Aorta (tissue), 5 donors: ENCODE measurements around the gene ALAS2. TPM values are rescaled to one million over a fixed set of nuclear protein-coding genes. Genes with fewer than 3 reads are reported as not detected.
"Not testable (repeated sequence)": the region's sequence is repeated elsewhere in the genome, so short reads cannot be mapped to it uniquely, and the experiment has no call there.

Experiments
- ATAC-seq: fragments of 200-7000 bp; cut with Tn5 transposase; one replicate; pipeline ENCODE4 v1.9.1; 2022; ENCODE audit warnings: moderate library complexity; ENCODE audit not compliant: low FRiP score
- DNase-seq, 2 donors: peaks; one replicate each; pipeline ENCODE4 v3.0.0-alpha.2; 2020
- H3K27ac ChIP-seq, 2 donors: one replicate each; pipeline ENCODE4 v1.5.1; 2013; ENCODE audit warnings: low read length in 2 of 2, mild to moderate bottlenecking in 2 of 2, moderate library complexity in 2 of 2, control low read depth in 1 of 2, inconsistent platforms in 1 of 2, low read depth in 1 of 2
- H3K27me3 ChIP-seq, 2 donors: one replicate each; pipeline ENCODE4 v1.6.1; 2013; ENCODE audit warnings: control low read depth in 1 of 2, low read length in 1 of 2, mild to moderate bottlenecking in 1 of 2, moderate library complexity in 1 of 2; ENCODE audit not compliant: insufficient read depth in 2 of 2, control insufficient read depth in 1 of 2
- H3K36me3 ChIP-seq, 2 donors: one replicate each; pipeline ENCODE4 v1.6.1; 2013; ENCODE audit warnings: control low read depth in 1 of 2, low read length in 1 of 2, mild to moderate bottlenecking in 1 of 2; ENCODE audit not compliant: insufficient read depth in 2 of 2, control insufficient read depth in 1 of 2
- H3K4me1 ChIP-seq, 2 donors: one replicate each; pipeline ENCODE4 v1.6.1; 2013; ENCODE audit warnings: low read length in 2 of 2, control low read depth in 1 of 2, mild to moderate bottlenecking in 1 of 2, moderate library complexity in 1 of 2; ENCODE audit not compliant: insufficient read depth in 2 of 2, control insufficient read depth in 1 of 2
- H3K4me3 ChIP-seq, 2 donors: one replicate each; pipeline ENCODE4 v1.5.1; 2013; ENCODE audit warnings: low read length in 2 of 2, control low read depth in 1 of 2, mild to moderate bottlenecking in 1 of 2
- H3K9me3 ChIP-seq: one replicate; pipeline ENCODE4 v1.6.1; 2013; ENCODE audit warnings: mild to moderate bottlenecking, low read length; ENCODE audit not compliant: control insufficient read depth
- WGBS, 2 donors: extraction: QIAGEN DNeasy Blood & Tissue Kit; methylation state at CpG; one replicate each; pipeline ENCODE4 v1.1.7; 2013; 5-methylcytosine and 5-hydroxymethylcytosine counted together
- intact Hi-C, 2 donors: fragments of 100-400 bp; cut with DNase I; formaldehyde crosslinking; loops; one replicate each; pipeline versions ENCODE4 v1.14.2 to v1.15.0; 2022
- long read RNA-seq, 2 donors: library from polyadenylated mRNA; unstranded; transcript quantifications; one replicate each; pipeline ENCODE4 v2.0.0, GENCODE V29; 2020 to 2021
- polyA plus RNA-seq, 2 donors: library from polyadenylated mRNA; stranded (reverse); fragments of 200-250 nt; gene quantifications; one replicate each; pipeline ENCODE4 v1.2.3, GENCODE V29; 2013
- total RNA-seq, 2 donors: library from RNA; stranded (reverse); fragmentation: NEBNext Ultra II Directional; extraction: Animal tissue kit (Norgen Biotek cat#: 25700); gene quantifications; one replicate each; pipeline ENCODE4 v1.2.1, GENCODE V29; 2021
- donor health status: healthy with polysubstance abuse.
- donor health status: Bipolar disorder and iron deficiency.
- donor health status: DM: no; HTN: no; CAD: no.
- donor health status: DM: no; HTN: no; CAD: no.
- donor health status: DM: yes; HTN: yes; CAD: no.

The ALAS2 gene
- 10 to 100 TPM in 1 of 2 donors, 1 to 10 TPM in 1; 2.5 to 10.4 TPM for total RNA-seq
- not detected for polyA plus RNA-seq
- long read RNA-seq, donor 1, partial matches to known transcripts: 1 of 5 reads
- long read RNA-seq, donor 1, other reads (novel, unspliced or antisense): 0 of 5 reads
- long read RNA-seq, donor 2, partial matches to known transcripts: 1 of 2 reads
- long read RNA-seq, donor 2, other reads (novel, unspliced or antisense): 0 of 2 reads

DNA sequence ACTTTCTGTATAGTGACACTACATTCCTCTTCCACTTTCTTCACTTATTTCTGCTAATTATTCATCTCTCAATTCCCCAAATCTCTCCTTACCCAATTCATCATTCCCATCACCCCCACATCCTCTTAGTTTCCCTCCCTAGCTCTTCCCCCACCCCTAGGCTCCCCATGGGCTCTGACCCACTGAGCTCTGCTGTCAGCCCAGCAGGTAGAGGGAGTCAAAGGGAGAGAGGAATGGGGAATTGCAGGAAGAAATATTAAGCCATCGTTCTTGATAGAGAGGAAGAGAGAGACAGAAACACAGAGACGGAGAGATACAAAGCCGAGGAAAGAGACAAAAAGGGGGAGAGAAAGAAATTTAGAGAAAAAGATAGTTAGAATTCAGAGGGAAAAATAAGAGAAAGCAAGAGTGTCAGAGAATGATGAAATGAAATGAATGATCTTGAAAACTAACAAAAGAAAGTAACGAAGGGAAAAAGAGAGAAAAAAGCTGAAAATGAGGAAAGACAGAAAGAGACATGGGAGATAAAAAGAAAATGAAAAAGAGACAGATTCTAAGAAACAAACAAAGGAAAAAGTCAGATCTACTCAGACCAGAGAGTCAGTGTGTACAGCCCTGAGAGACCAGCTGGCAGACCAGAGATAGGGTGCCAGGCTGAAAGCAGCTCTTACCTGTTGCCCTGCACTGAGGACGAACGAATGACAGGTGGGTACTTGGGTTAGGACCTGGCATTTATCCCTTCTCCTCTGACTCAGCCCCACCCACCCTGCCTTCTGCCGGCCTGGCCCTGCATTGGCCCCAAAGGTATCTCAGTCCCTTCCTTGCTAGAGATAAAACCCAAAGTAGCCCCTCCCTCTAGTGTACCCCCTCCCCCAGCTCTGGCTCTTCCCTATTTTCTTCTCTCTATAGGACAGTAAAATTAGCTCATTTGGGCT lies at the start of gene ALAS2:
ALAS2 (minus strand) TSS at position 707 of the 935 bp plus-strand sequence. CDS start 4,977 bp downstream, outside the sequence.
- WGBS, 2 donors: 65 to 81% methylated on average over 7 of the region's 7 CpGs
- no peak within 1 kb of the TSS for H3K4me3 ChIP-seq
- H3K36me3 ChIP-seq: no peaks in the 10 kb centered on the region
- ATAC-seq: no peak
- DNase-seq: no peak
- intact Hi-C loops: no loop called here
- H3K4me1 ChIP-seq: no peaks in the 10 kb centered on the region
- no peak within 1 kb of the TSS for H3K27ac ChIP-seq
- H3K27me3 ChIP-seq: no peaks in the 10 kb centered on the region
- H3K9me3 ChIP-seq: no peaks in the 10 kb centered on the region

DNA sequence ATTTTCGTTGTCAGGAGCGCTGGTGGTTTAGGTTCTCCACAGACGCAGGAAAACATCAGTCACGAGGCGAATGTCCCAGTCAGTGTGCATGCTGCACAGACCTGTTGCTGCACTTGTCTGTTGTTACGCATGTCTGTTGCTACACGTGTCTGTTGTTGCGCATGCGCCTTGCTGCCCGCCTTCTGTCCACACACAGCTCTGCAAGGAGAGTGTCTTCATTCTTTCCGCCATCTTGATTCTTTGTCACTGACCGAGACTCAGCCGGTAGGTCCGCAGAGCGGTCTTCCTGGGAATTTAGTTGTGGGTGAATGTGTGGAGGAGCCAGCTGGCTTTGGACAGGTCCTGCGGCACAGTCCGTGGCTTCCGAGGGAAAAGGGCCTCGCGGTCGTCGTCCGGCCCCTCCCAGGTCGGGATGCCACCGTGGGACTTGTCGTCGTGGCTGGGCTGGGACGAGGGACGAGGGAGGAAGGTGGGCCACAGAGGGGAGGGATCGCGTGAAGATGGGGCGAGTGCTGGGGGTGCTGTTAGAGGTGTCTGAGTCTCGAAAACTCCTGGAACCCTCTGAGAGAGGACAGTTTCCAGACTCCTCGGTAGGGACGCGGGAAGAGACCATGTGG lies 44.2 kb upstream of the ALAS2 start, which contains the start of gene PAGE2B:
PAGE2B (plus strand) TSS at position 180 of the 617 bp plus-strand sequence. CDS start 1,012 bp downstream, outside the sequence.
- no peaks in the 10 kb centered on the region for H3K27me3 ChIP-seq
- H3K4me3 ChIP-seq: no peak within 1 kb of the TSS
- intact Hi-C loops: no loop called here
- no peak within 1 kb of the TSS for H3K27ac ChIP-seq
- no peak for DNase-seq
- H3K9me3 ChIP-seq: no peaks in the 10 kb centered on the region
- no peak for ATAC-seq
- no peaks in the 10 kb centered on the region for H3K36me3 ChIP-seq
- WGBS, 2 donors: 75 to 92% methylated on average over 36 of the region's 36 CpGs
- no peaks in the 10 kb centered on the region for H3K4me1 ChIP-seq

DNA sequence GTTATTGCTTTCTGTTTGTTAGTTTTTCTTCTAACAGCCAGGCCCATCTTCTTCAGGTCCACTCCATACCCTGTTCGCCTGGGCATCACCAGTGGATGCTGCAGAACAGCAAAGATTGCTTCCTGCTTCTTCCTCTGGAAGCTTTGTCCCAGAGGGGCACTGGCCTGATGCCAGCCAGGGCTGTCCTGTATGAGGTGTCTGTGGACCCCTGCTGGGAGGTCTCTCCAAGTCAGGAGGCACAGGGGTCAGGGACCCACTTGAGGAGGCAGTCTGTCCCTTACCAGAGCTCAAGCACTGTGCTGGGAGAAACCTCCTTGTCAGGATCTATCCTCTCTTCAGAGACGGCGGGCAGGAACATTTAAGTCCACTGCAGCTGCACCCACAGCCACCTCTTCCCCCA lies 41.5 kb upstream of the ALAS2 start:
- Histone ChIP-seq H3K36me3 (no peaks in the 10 kb centered on the region), H3K9me3 (no peaks in the 10 kb centered on the region), H3K4me3 (no peak overlapping the region), H3K27ac (no peak overlapping the region), H3K27me3 (no peaks in the 10 kb centered on the region), H3K4me1 (no peaks in the 10 kb centered on the region)
- DNase-seq (no peak), ATAC-seq (no peak)
- 83 to 93% methylated on average over 3 of the region's 3 CpGs for WGBS, 2 donors
- intact Hi-C loops: no loop called here

- WGBS, 2 donors: 85 to 88% methylated on average over 2 of the region's 2 CpGs
Observed at GRCh38 chrX:55067180-55067579, 36.4 kb upstream of the ALAS2 start.

DNA sequence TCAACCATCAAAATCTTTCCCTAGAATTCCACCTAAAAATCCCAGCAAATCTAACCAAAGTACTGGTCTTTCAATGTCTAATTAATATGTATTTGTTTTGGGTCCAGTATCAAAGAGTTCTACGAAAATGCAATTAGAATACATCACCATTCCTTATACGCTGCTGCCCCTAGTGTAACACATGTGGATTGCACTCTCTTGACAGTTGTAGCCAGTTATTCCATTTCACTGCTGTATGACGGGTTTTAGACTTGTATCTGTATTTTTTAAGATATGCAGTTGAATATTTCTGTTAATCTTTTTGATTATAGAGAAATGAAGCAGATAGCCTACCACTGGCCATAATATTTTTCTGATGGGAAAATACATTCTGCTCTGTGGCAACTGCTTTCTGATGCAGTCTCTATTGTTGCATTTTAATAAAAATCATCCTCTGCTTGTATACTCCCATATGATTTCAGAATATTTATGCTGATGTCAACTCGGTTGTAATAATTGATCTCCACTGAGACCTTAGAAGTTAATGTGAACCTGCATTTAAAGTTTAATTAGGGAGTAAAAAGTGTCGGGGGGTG lies 27.0 kb upstream of the ALAS2 start:
- WGBS, 2 donors: 16 to 22% methylated on average over 5 of the region's 5 CpGs
- Histone ChIP-seq H3K36me3 (no peaks in the 10 kb centered on the region), H3K4me3 (peak overlapping the region in 1 of 2 donors; percentile 26), H3K9me3 (no peaks in the 10 kb centered on the region), H3K27ac (no peak overlapping the region), H3K27me3 (no peaks in the 10 kb centered on the region), H3K4me1 (peaks cover 0 to 1% of the 10 kb centered on the region in 2 donors)
- ATAC-seq (peak; percentile 80), DNase-seq (no peak)
- intact Hi-C loops: loop anchor here (5.0 to 10.0 kb wide), 3 partner anchors 165 to 1743 kb away; no protein-coding TSS in a partner anchor

More at GRCh38 chrX:55067180-55067579, 36.4 kb upstream of the ALAS2 start:
- intact Hi-C loops, H3K4me3 ChIP-seq, H3K4me1 ChIP-seq, H3K9me3 ChIP-seq, H3K27me3 ChIP-seq, ATAC-seq, H3K36me3 ChIP-seq, H3K27ac ChIP-seq, DNase-seq: not testable (repeated sequence)

GRCh38 chrX:55056820-55057674 lies 26.3 kb upstream of the ALAS2 start:
- H3K27ac ChIP-seq: no peak overlapping the region
- peak overlapping the region in 1 of 2 donors; percentile 26 for H3K4me3 ChIP-seq
- H3K27me3 ChIP-seq: no peaks in the 10 kb centered on the region
- intact Hi-C loops: loop anchor here (5.0 to 10.0 kb wide), 3 partner anchors 165 to 1742 kb away; no protein-coding TSS in a partner anchor
- no peaks in the 10 kb centered on the region for H3K9me3 ChIP-seq
- WGBS, 2 donors: 5 to 22% methylated on average over 7 of the region's 7 CpGs
- H3K36me3 ChIP-seq: no peaks in the 10 kb centered on the region
- H3K4me1 ChIP-seq: peaks cover 0 to 1% of the 10 kb centered on the region in 2 donors
- ATAC-seq (no peak), DNase-seq (no peak)

DNA sequence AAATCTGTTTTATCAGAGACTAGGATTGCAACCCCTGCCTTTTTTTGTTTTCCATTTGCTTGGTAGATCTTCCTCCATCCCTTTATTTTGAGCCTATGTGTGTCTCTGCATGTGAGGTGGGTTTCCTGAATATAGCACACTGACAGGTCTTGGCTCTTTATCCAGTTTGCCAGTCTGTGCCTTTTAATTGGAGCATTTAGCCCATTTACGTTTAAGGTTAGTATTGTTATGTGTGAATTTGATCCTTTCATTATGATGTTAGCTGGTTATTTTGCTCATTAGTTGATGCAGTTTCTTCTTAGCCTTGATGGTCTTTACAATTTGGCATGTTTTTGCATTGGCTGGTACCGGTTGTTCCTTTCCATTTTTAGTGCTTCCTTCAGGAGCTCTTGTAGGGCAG lies 19.8 kb upstream of the ALAS2 start:
- not testable (repeated sequence) for H3K4me1 ChIP-seq, DNase-seq, H3K4me3 ChIP-seq, ATAC-seq, H3K36me3 ChIP-seq, H3K27ac ChIP-seq, H3K9me3 ChIP-seq, H3K27me3 ChIP-seq
- intact Hi-C loops: loop anchor here in 1 of 2 donors (10.0 kb wide), 1 partner anchor 1736 kb away; no protein-coding TSS in a partner anchor
- WGBS, 2 donors: 75 to 84% methylated on average over 2 of the region's 2 CpGs
